Hair follicle dermal papilla cell (primary cell): ENCODE measurements around the gene CKMT1B. TPM values are rescaled to one million over a fixed set of nuclear protein-coding genes. Genes with fewer than 3 reads are reported as not detected.

Experiments used
- small RNA-seq: library from RNA; depleted of rRNA; stranded (forward); fragments of <200 nt; gene quantifications from one replicate; pipeline ENCODE3, GENCODE V24; 2012
- total RNA-seq: library from RNA; depleted of rRNA; stranded (reverse); fragments of >200 nt; gene quantifications from 2 replicates; pipeline ENCODE4 v1.2.3, GENCODE V29; 2012

The CKMT1B gene
- not detected in 2 replicates for total RNA-seq

DNA sequence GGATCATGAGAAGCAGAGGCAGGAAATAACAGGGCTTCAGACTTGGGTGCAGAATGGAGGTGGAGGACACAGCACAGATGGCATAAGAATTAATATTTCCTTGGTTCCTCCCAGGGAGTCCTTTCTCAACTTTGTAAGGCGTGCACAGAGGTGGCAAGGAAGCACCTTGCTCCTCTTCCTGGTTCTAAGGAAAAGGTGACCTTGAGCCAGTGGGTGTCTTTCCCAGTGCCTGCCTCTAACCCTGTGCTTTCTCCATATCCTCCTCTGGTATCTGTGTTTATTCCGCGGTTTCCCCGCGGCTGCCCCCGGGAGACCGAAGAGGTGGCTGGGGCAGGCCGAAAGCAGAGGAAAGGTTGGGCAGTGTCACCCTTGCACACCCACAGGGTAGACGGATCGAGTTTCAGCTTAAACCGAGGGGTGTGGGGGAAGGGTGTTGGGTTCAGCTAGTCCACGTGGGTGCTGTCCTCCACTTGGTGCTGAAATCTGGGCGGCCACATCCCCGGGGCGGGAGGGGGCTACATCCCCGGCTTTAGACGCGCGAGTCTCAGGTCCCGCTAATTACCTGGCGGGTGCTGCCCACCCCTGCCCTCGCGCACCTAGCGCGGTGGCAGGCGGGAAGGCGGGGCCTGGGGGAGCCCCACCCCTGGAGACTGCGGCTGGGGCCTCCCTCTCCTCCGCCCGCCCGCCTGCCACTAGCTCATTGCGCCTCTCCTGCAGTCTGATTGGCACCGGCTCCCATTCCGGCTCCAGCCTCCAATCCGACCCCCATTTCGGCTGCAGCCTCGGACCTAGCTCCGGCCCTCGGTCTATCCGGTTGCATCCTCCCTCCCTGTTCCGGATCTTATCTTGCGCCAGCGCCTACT lies at the start of gene CKMT1B:
CKMT1B (plus strand) TSS at position 700 of the 863 bp plus-strand sequence. CDS start 192 bp downstream, outside the sequence.

DNA sequence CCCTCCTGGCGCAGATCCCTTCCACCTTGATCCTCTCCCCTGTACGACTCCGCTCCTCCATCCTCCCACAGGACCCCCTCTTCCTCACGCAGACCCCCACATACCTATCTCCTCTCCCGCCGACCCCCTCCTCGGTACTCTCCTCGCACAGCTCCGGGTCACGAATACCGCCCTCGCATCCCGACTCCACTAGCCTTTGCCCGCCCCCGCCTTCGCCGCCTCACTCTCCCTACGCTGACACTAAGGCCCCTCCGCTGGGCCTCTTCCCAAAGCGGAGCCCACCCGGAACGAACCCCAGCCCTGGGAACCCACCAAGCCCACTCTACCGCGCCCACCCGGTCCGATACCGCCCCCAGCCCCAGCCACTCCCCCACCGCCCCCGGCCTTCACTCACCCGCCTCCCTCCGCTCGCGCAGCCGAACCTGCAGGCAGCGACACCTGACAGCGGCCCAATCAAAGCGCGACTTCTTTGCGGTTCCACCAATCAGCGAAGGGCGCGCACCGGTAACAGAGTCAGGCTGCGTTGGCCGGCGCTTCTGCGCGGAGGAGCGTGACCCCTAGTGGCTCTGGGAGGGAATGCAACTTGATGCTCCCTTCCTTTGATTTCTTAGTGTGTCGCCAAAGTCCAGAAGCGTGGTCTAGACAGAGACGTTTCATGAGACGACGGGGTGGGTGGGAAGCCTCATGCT lies 3.9 kb upstream of the CKMT1B start, which contains the start of gene PPIP5K1:
PPIP5K1 (minus strand) TSS at position 431 of the 689 bp plus-strand sequence. CDS start 5,704 bp downstream, outside the sequence.

DNA sequence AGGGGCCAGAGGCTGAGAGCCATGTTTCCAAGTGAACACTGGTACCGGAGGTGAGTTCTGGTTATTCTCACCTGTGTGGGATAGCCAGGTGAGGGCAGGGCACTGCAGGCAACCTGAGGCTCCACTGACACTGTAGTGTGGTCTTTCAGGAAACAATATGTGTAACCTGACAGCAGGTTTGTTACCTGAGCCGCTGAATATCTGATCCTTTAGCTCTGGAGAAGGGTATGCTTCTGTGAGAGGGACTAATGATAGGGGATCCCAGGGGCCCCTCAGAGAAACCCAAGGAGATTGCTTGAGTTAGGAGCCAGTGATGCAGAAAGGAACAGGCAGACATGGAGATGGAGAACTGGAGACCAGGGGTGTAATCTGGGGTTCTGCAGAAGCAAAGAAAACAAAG lies 24.9 kb downstream of the CKMT1B start, which contains the start of gene STRC:
STRC (minus strand) TSS at position 101 of the 400 bp plus-strand sequence; CDS start at position 23, 78 bp downstream.

Small RNA genes lying within 50 kb of the gene (small RNA-seq; reads per million reads assigned to genes)
- gene PDIA3P2 (not detected), gene RNU6-554P (not detected), gene RNU6-610P (not detected)

Other genes with a start within 250 kb of the CKMT1B start
- gene ZSCAN29, start 223.0 kb upstream of the CKMT1B start, total RNA-seq, result 25.8 and 26.0 TPM in 2 replicates
- gene TUBGCP4, start 222.9 kb upstream of the CKMT1B start, total RNA-seq, result 10.5 and 13.6 TPM in 2 replicates
- gene TP53BP1, start 100.9 kb upstream of the CKMT1B start, total RNA-seq, result 82.0 and 90.9 TPM in 2 replicates
- gene MAP1A, start 76.4 kb upstream of the CKMT1B start, total RNA-seq, result 115 and 116 TPM in 2 replicates
- 21.0 and 44.5 TPM in 2 replicates for gene PPIP5K1, start 3.8 kb upstream of the CKMT1B start, total RNA-seq
- gene STRC, start 24.8 kb downstream of the CKMT1B start, total RNA-seq, result under 0.01 TPM in 1 of 2 replicates, not detected in the other
- 0.24 and 0.65 TPM in 2 replicates for gene CATSPER2, start 54.8 kb downstream of the CKMT1B start, total RNA-seq
- not detected in 2 replicates for gene CKMT1A, start 99.8 kb downstream of the CKMT1B start, total RNA-seq
- gene PDIA3, start 152.4 kb downstream of the CKMT1B start, total RNA-seq, result 159 and 163 TPM in 2 replicates
- gene ELL3, start 182.9 kb downstream of the CKMT1B start, total RNA-seq, result 2.4 and 3.6 TPM in 2 replicates
- 274 and 621 TPM in 2 replicates for gene SERF2, start 198.3 kb downstream of the CKMT1B start, total RNA-seq
- under 0.01 and 0.12 TPM in 2 replicates for gene SERINC4, start 206.2 kb downstream of the CKMT1B start, total RNA-seq
- 5.7 and 6.3 TPM in 2 replicates for gene HYPK, start 206.6 kb downstream of the CKMT1B start, total RNA-seq
- gene MFAP1, start 230.7 kb downstream of the CKMT1B start, total RNA-seq, result 11.9 and 14.3 TPM in 2 replicates
- gene WDR76, start 233.0 kb downstream of the CKMT1B start, total RNA-seq, result 4.5 and 4.6 TPM in 2 replicates